Panc1 (cell line): ENCODE measurements around the gene NIPAL3. TPM values are rescaled to one million over a fixed set of nuclear protein-coding genes. Genes with fewer than 3 reads are reported as not detected.

Experiments
- ATAC-seq: fragments of 200-7000 bp; cut with Tn5 transposase; 2 replicates; pipeline ENCODE4 v1.9.1; 2020; ENCODE audit warnings: mild to moderate bottlenecking, moderate library complexity
- BruUV-seq: library from RNA; stranded (reverse); fragments of 400-500 nt; replicated peaks from 2 replicates; lab custom pipeline; 2021; lab: Mats Ljungman, UMichigan
- CTCF ChIA-PET: fragments of 300-600 bp; sonication (Branson Sonifier 250); formaldehyde crosslinking; loops from one replicate; lab custom pipeline; 2022; ENCODE audit warnings: antibody characterized with exemption; lab: Charles Lee
- POLR2A ChIA-PET: fragments of 300-600 bp; sonication (Branson Sonifier 250); formaldehyde crosslinking; loops from one replicate; lab custom pipeline; 2022; ENCODE audit warnings: antibody characterized with exemption; lab: Charles Lee
- DNase-seq: peaks from one replicate; pipeline ENCODE4 v3.0.0-alpha.2; 2010; ENCODE audit warnings: low read depth, low spot score
- H3K27ac ChIP-seq: 2 replicates; pipeline ENCODE4 v1.5.1; 2011; ENCODE audit warnings: mild to moderate bottlenecking, low read length, inconsistent platforms
- H3K27me3 ChIP-seq: fragments of 200-500 bp; sonication (Bioruptor generic); 2 replicates; pipeline ENCODE4 v1.6.0; 2014; ENCODE audit warnings: low read length, inconsistent platforms; ENCODE audit not compliant: control insufficient read depth, insufficient read depth
- H3K36me3 ChIP-seq: fragments of 200-500 bp; sonication (Bioruptor generic); 2 replicates; pipeline ENCODE4 v1.5.1; 2014; ENCODE audit warnings: inconsistent platforms, mild to moderate bottlenecking, low read length, moderate library complexity; ENCODE audit not compliant: control insufficient read depth, insufficient read depth
- H3K4me1 ChIP-seq: 2 replicates; pipeline ENCODE4 v1.5.1; 2011; ENCODE audit warnings: inconsistent platforms, mild to moderate bottlenecking, low read length, moderate library complexity; ENCODE audit not compliant: control insufficient read depth, insufficient read depth
- H3K4me3 ChIP-seq, 2 experiments: 2 replicates each; pipeline ENCODE4 v1.5.1; 2011 to 2012; ENCODE audit warnings: low read depth in 2 of 2, low read length in 2 of 2, mild to moderate bottlenecking in 2 of 2, inconsistent platforms in 1 of 2, moderate library complexity in 1 of 2
- H3K9me3 ChIP-seq: fragments of 200-500 bp; sonication (Bioruptor generic); 2 replicates; pipeline ENCODE4 v1.5.1; 2014; ENCODE audit warnings: low read depth, mild to moderate bottlenecking, inconsistent platforms, low read length, moderate library complexity; ENCODE audit not compliant: control insufficient read depth, insufficient read depth
- CTCF ChIP-seq: fragments of 450-650 bp; IDR thresholded peaks from 2 replicates; pipeline ENCODE4 v1.5.1; 2017; ENCODE audit warnings: mild to moderate bottlenecking
- POLR2AphosphoS5 ChIP-seq: IDR thresholded peaks from 2 replicates; pipeline ENCODE4 v1.6.1; 2012; ENCODE audit warnings: mild to moderate bottlenecking, low read depth, low read length, moderate library complexity
- REST ChIP-seq, 2 experiments: IDR thresholded peaks; 2 replicates each; pipeline ENCODE4 v1.6.1; 2011 to 2012; ENCODE audit warnings: low read depth in 2 of 2, control low read depth in 1 of 2, low read length in 1 of 2, mild to moderate bottlenecking in 1 of 2, moderate library complexity in 1 of 2; ENCODE audit not compliant: insufficient read depth in 1 of 2
- SIN3A ChIP-seq: IDR thresholded peaks from 2 replicates; pipeline ENCODE4 v1.6.1; 2012; ENCODE audit warnings: low read depth, mild to moderate bottlenecking, low read length, moderate library complexity, borderline replicate concordance; ENCODE audit not compliant: insufficient read depth
- TCF7L2 ChIP-seq: IDR thresholded peaks from 2 replicates; pipeline ENCODE4 v1.6.1; 2011; ENCODE audit warnings: mild to moderate bottlenecking, low read depth, low read length, inconsistent platforms
- in situ Hi-C: cut with HindIII; loops from 2 replicates; pipeline ENCODE4 v1.10.0; 2016; ENCODE audit warnings: low sequenced_read_pairs, low pct_unique_long_range_greater_than_20kb
- intact Hi-C: fragments of 100-400 bp; cut with micrococcal nuclease; formaldehyde crosslinking; loops from one replicate; pipeline ENCODE4 v1.10.0; 2022; ENCODE audit not compliant: unreplicated experiment
- total RNA-seq: library from RNA; stranded (reverse); gene quantifications from one replicate; pipeline ENCODE4 v1.2.1, GENCODE V29; 2021; ENCODE audit not compliant: unreplicated experiment

The NIPAL3 gene
- total RNA-seq, 1 experiment from 2014 or later = 13.6 TPM

GRCh38 chr1:24504560-24504959 lies 89.0 kb downstream of the NIPAL3 start:
- intact Hi-C loops = no loop called here
- Histone ChIP-seq H3K9me3 (no peaks in the 10 kb centered on the region), H3K4me1 (peaks cover 8% of the 10 kb centered on the region), H3K36me3 (no peaks in the 10 kb centered on the region; the same call in 1 of the 2 replicates), H3K27ac (no peak overlapping the region), H3K4me3 (no peak overlapping the region), H3K27me3 (no peaks in the 10 kb centered on the region)
- BruUV-seq = TSS peak; percentile 69
- CTCF ChIA-PET = no interaction called here
- no peak for ATAC-seq
- in situ Hi-C loops = no loop called here
- TF ChIP-seq CTCF = no peak
- no peak for TF ChIP-seq REST (IDR thresholded peaks at IDR 0.05; ENCODE audit: insufficient read depth in 1 of 2, low read depth in 2 of 2, low read length in 1 of 2)
- no peak for TF ChIP-seq POLR2AphosphoS5
- TF ChIP-seq SIN3A = no peak
- no peak for TF ChIP-seq TCF7L2
- POLR2A ChIA-PET = interaction anchor here (0.7 kb wide), 1 partner anchor 368 kb away, joined by 4 read pairs; no protein-coding TSS in a partner anchor
- DNase-seq = no peak

DNA sequence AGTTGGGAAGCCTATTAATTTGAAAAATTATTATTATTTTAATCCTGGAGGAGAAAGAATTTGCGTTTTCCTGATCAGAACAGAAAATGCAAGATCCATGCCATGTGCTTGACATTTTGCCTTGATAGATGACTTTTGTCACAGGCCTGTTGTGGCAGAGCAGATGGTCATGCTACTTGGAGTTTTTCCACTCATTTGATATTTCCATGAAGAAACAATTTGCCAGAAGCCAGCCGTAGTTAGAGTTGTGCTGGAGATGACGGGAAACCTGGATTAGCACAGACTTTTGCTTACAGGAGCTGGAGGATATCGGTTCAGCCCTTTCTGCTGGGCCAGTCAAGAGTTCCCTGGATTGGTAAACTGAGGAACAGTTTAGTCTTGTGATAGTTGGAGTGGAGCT lies 90.2 kb downstream of the NIPAL3 start:
- intact Hi-C loops (no loop called here), in situ Hi-C loops (no loop called here)
- TF ChIP-seq SIN3A = no peak
- TF ChIP-seq POLR2AphosphoS5 = no peak
- no peak for TF ChIP-seq TCF7L2
- ATAC-seq = no peak
- POLR2A ChIA-PET = no interaction called here
- Histone ChIP-seq H3K9me3 (no peaks in the 10 kb centered on the region), H3K4me3 (no peak overlapping the region), H3K36me3 (no peaks in the 10 kb centered on the region; the same call in 1 of the 2 replicates), H3K4me1 (peaks cover 8% of the 10 kb centered on the region), H3K27me3 (no peaks in the 10 kb centered on the region), H3K27ac (no peak overlapping the region)
- CTCF ChIA-PET = no interaction called here
- no TSS peak for BruUV-seq
- DNase-seq = no peak

GRCh38 chr1:24506691-24507381 lies 91.2 kb downstream of the NIPAL3 start:
- ChIA-PET CTCF (no interaction called here), POLR2A (no interaction called here)
- Histone ChIP-seq H3K9me3 (no peaks in the 10 kb centered on the region), H3K36me3 (no peaks in the 10 kb centered on the region; the same call in 1 of the 2 replicates), H3K4me1 (peaks cover 8% of the 10 kb centered on the region), H3K27me3 (no peaks in the 10 kb centered on the region), H3K27ac (no peak overlapping the region), H3K4me3 (no peak overlapping the region)
- intact Hi-C loops (no loop called here), in situ Hi-C loops (no loop called here)
- ATAC-seq (no peak), DNase-seq (no peak)
- TF ChIP-seq SIN3A (no peak), REST (IDR thresholded peaks at IDR 0.05; ENCODE audit: insufficient read depth in 1 of 2, low read depth in 2 of 2, low read length in 1 of 2) (no peak), TCF7L2 (no peak), POLR2AphosphoS5 (no peak), CTCF (no peak)
- BruUV-seq = TSS peak; percentile 16
